ENCODE measurements around the gene DAB2IP. TPM values are rescaled to one million over a fixed set of nuclear protein-coding genes. Genes with fewer than 3 reads are reported as not detected.

Gene DAB2IP
- total RNA-seq, 6 experiments from 2014 or later: 15.1 to 21.6 (median 19.0) TPM

- DNase-seq (no peak), ATAC-seq (no peak)
- Histone ChIP-seq H3K27me3 (no peaks in the 10 kb centered on the region), H3K27ac (no peak overlapping the region), H3K36me3 (no peaks in the 10 kb centered on the region), H3K4me1 (peaks cover 0 to 23% (median 8%) of the 10 kb centered on the region in 4 donors), H3K4me3 (no peak overlapping the region), H3K9me3 (no peaks in the 10 kb centered on the region)
- intact Hi-C loops (cut with DNase I): no loop called here
- WGBS (ENCODE audit: insufficient coverage, low coverage, low lambda C conversion rate, missing lambda C conversion rate): 53% methylated on average over 8 of the region's 12 CpGs
- TF ChIP-seq, protein P1, sequence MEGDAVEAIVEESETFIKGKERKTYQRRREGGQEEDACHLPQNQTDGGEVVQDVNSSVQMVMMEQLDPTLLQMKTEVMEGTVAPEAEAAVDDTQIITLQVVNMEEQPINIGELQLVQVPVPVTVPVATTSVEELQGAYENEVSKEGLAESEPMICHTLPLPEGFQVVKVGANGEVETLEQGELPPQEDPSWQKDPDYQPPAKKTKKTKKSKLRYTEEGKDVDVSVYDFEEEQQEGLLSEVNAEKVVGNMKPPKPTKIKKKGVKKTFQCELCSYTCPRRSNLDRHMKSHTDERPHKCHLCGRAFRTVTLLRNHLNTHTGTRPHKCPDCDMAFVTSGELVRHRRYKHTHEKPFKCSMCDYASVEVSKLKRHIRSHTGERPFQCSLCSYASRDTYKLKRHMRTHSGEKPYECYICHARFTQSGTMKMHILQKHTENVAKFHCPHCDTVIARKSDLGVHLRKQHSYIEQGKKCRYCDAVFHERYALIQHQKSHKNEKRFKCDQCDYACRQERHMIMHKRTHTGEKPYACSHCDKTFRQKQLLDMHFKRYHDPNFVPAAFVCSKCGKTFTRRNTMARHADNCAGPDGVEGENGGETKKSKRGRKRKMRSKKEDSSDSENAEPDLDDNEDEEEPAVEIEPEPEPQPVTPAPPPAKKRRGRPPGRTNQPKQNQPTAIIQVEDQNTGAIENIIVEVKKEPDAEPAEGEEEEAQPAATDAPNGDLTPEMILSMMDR (IDR thresholded peaks at IDR 0.05): no peak
These were observed 155.8 kb downstream of the DAB2IP start for GRCh38 chr9:121807069-121807822.

DNA sequence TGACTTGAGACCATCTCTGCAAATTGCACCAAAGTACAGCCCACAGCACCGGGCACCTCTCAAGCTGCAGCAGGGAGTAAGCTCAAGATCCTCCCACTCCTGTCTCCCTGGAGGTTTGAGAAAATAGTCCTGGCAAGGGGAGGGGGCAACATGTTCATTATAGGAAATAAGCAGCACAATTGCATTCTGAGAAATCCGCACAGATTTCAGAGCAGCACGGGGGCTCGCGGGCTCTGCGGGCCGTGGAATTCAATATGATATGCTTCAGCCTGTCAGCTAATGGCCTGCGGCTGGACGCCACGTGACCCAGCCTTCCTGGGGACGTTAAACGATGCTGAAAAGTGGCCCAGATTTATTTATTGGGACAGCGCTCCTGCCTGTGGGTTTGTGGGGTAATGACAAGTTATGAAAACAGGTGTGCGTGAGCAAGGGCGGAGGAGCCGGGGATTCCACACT, 156.4 kb downstream of the DAB2IP start:
- intact Hi-C loops (cut with DNase I): no loop called here
- H3K36me3 ChIP-seq: no peaks in the 10 kb centered on the region
- no peak overlapping the region for H3K27ac ChIP-seq
- H3K9me3 ChIP-seq: no peaks in the 10 kb centered on the region
- 59% methylated on average over 5 of the region's 16 CpGs for WGBS (ENCODE audit: insufficient coverage, low coverage, low lambda C conversion rate, missing lambda C conversion rate)
- H3K4me1 ChIP-seq: peaks cover 0 to 23% (median 8%) of the 10 kb centered on the region in 4 donors
- H3K27me3 ChIP-seq: no peaks in the 10 kb centered on the region
- H3K4me3 ChIP-seq: no peak overlapping the region
- no peak for ATAC-seq
- TF ChIP-seq, protein P1 (IDR thresholded peaks at IDR 0.05): no peak
- no peak for TF ChIP-seq POLR2A (IDR thresholded peaks at IDR 0.05)
- DNase-seq: no peak

DNA sequence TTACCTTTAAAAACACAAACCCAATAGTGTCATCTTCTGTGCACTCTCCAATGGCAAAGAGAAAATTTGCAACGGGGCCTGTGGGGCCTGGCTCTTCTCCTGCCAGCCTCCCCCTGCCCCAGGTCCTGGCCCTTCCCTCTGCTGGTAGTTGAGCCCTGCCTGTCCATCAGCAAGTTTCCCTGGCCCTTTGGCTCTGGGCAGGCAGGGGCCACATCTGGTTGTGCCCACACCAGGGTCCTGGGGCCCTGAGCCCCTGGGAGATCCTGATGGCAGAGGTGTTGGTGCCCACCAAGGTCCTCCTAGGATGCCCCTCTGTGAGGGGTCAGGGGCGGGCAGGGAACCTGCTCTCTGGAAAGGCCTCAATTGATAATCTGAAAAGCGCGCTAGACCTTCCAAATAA, 157.3 kb downstream of the DAB2IP start:
- no peak overlapping the region for H3K27ac ChIP-seq
- DNase-seq (no peak), ATAC-seq (no peak)
- intact Hi-C loops (cut with DNase I): no loop called here
- TF ChIP-seq POLR2A (IDR thresholded peaks at IDR 0.05): no peak
- TF ChIP-seq, protein P1 (IDR thresholded peaks at IDR 0.05): no peak
- no peaks in the 10 kb centered on the region for H3K9me3 ChIP-seq
- WGBS (ENCODE audit: insufficient coverage, low coverage, low lambda C conversion rate, missing lambda C conversion rate): 0% methylated on average over 2 of the region's 4 CpGs
- H3K4me3 ChIP-seq: no peak overlapping the region
- no peaks in the 10 kb centered on the region for H3K36me3 ChIP-seq
- peaks cover 0 to 23% (median 8%) of the 10 kb centered on the region in 4 donors for H3K4me1 ChIP-seq
- no peaks in the 10 kb centered on the region for H3K27me3 ChIP-seq

DNA sequence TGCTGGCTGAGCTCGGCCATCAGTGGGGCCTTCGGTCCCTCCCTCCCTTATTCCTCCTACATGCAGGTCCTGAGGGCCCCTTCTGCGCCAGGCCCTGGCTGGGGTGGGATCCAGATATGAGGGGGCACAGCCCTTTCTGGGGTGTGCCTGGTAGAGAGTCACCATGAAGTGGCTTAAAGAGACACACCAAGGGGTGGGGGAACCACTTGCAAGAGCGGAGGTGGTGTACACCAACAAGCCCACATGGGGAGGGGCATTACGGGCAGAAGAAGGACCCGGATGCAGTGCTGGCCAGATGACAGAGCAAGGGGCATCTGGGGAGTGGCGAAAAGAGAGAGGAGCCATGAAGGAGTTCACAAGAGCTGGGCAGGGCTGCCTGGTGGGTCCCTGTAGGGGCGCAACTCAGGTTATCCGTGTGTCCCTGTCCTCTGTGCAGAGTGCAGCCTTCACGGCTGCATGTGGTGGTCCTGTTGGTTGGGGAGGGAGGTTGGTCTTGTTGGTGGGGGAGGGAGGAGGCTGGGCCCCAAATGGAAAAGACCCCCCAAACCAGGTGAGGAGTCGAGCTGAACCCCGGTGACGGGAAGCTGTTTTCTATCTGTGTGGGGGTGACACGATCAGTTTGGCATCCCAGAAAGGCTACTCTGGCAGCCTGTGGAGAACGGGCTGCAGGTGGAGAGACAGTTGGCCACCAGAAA, 158.1 kb downstream of the DAB2IP start:
- Histone ChIP-seq H3K9me3 (no peaks in the 10 kb centered on the region), H3K36me3 (no peaks in the 10 kb centered on the region), H3K4me1 (peaks cover 0 to 28% (median 8%) of the 10 kb centered on the region in 4 donors), H3K4me3 (no peak overlapping the region), H3K27ac (no peak overlapping the region), H3K27me3 (no peaks in the 10 kb centered on the region)
- intact Hi-C loops (cut with DNase I): no loop called here
- TF ChIP-seq POLR2A (IDR thresholded peaks at IDR 0.05): no peak
- TF ChIP-seq, protein P1 (IDR thresholded peaks at IDR 0.05): no peak
- 84% methylated on average over 12 of the region's 15 CpGs for WGBS (ENCODE audit: insufficient coverage, low coverage, low lambda C conversion rate, missing lambda C conversion rate)
- DNase-seq: no peak
- no peak for ATAC-seq
